HPDE6-E6E7 (cell line): ENCODE data around the gene SAPCD1.
"Not testable (repeated sequence)": the region's sequence is repeated elsewhere in the genome, so short reads cannot be mapped to it uniquely, and the experiment has no call there.

Source experiments
- DNase-seq: peaks from one replicate; pipeline ENCODE4 v3.0.0; 2011; ENCODE audit warnings: missing footprints; ENCODE audit errors: extremely low spot score

SAPCD1 gene

DNA sequence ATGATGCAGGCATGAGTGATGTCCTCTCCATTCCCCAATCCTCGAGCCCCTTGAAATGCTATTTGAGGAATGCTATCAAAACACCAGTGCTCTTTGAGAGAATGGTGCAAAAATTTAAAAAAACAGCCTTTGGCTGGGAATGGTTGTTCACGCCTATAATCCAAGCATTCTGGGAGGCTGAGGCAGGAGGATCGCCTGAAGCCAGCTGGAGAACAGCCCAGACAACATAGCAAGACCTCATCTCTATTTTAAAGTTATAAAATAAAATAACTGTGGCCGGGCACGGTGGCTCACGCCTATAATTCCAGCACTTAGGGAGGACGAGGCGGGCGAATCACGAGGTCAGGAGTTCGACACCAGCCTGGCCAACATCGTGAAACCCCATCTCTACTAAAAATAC lies 37.3 kb downstream of the SAPCD1 start:
- no peak for DNase-seq

DNA sequence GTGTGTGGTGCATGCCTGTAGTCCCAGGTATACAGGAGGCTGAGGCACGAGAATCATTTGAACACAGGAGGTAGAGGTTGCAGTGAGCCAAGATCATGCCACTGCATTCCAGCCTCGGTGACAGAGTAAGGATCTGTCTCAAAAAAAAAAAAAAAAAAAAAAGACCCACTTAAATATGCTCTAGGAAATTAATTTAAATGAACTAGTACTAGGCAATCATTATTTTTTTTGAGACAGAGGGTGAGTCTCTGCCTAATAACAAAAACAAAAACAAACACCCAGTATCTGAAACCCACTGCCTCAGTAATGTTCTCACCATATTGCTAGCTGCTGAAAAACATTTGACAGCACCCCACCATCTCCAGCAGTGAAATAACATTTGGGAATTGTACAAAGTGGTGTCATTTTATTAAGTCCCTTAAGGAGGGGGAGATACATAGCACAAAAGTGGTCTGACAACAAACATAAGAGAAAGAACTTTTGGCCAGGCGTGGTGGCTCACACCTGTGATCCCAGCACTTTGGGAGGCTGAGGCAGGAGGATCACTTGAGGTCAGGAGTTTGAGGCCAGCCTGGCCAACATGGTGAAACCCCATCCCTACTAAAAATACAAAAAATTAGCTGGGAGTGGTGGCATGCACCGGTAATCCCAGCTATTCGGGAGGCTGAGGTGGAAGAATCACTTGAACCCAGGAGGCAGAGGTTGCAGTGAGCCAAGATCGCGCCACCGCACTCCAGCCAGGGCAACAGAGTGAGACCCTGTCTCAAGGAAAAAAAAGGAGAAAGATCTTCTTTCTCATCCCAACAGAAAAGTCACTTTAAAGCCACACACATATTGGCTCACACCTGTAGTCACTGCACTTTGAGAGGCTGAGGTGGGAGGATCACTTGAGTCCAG lies 38.8 kb downstream of the SAPCD1 start:
- DNase-seq = not testable (repeated sequence)

DNA sequence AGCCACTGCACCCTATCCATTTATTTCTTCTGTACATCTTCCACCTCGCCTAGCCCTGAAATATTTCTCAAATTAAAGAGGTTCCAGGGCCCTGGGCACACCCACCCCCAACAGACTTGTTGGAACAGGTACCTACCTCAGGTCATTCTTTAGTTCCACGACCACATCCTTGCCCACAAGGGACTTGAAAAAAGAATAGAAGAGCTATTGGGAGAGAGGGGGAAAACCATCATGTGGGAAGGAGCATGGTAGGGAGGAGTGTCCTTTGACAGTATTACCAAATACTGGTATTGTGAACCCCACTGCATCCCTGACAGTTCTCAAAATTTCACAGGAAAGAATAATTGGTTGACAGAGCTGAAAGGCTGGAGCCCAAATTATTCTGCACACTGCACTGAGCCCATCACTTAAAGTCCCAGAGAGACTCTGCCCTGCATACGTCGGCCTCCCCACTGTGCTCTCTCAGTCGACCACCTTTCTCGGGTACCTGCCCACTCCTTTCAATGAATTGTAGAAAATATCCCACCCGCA lies 43.5 kb downstream of the SAPCD1 start:
- no peak for DNase-seq

GRCh38 chr6:31806470-31807272 lies 44.2 kb downstream of the SAPCD1 start, which contains the start of gene LSM2:
LSM2 (minus strand) TSS chr6:31806966; CDS start chr6:31806757, 209 bp downstream.
- peak; percentile 99 for DNase-seq

- DNase-seq = not testable (repeated sequence)
Observed at GRCh38 chr6:31808599-31808998, 46.1 kb downstream of the SAPCD1 start.

DNA sequence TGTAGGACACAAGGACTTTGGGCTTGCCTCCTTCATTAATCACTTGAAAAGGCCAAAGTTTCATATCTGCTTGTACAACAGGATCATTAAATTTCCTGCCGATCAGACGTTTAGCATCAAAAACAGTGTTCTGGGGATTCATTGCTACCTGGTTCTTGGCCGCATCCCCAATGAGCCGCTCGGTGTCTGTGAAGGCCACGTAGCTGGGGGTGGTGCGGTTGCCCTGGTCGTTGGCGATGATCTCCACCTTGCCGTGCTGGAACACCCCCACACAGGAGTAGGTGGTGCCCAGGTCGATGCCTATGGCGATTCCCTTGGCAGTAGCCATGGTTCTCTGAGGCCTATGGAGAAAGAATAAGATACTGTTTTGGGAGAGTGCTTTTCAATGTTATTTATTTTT lies 49.2 kb downstream of the SAPCD1 start:
- no peak for DNase-seq

DNA sequence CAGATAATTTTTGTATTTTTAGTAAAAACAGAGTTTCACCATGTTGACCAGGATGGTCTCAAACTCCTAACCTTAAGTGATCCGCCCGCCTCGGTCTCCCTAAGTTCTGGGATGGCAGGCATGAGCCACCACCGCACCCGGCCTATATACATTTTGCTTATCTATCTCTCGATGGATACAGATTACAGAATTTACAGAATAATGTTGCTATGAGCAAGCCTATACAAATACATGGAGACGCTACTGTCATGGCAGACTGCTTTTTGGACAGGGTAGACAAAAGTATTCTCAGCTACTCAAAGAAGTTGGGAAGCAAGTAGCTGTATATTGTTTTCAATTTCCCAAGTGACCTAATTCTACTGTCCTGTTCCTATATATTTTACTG lies 51.0 kb downstream of the SAPCD1 start:
- no peak for DNase-seq
